Measurements from ENCODE around the gene PRDX6. TPM values are rescaled to one million over a fixed set of nuclear protein-coding genes. Genes with fewer than 3 reads are reported as not detected.

Gene PRDX6
- total RNA-seq, 1 experiment from 2014 or later, result 376 TPM

GRCh38 chr1:173484276-173484675, 7.1 kb downstream of the PRDX6 start:
- no peak overlapping the region for H2AFZ ChIP-seq
- intact Hi-C loops (cut with micrococcal nuclease; ENCODE audit: unreplicated experiment), result no loop called here
- H3K4me3 ChIP-seq, result no peak overlapping the region
- no peak for TF ChIP-seq EZH2 (IDR thresholded peaks at IDR 0.05; ENCODE audit: low read depth)
- TF ChIP-seq CTCF (conservative IDR thresholded peaks at IDR 0.05), result no peak
- peaks cover 34% of the 10 kb centered on the region for H3K79me2 ChIP-seq (ENCODE audit: low read depth)
- no peak overlapping the region for H3K4me2 ChIP-seq
- H3K4me1 ChIP-seq (replicated peaks; ENCODE audit: insufficient read depth), result peaks cover 24% of the 10 kb centered on the region
- ChIA-PET POLR2A (ENCODE audit: unreplicated experiment) (no interaction called here), CTCF (no interaction called here)
- no TSS peak for BruUV-seq (replicated peaks)
- H3K36me3 ChIP-seq (ENCODE audit: low read depth), result peaks cover 94% of the 10 kb centered on the region
- no peaks in the 10 kb centered on the region for H3K9me3 ChIP-seq (ENCODE audit: insufficient read depth, low read depth)
- H3F3A ChIP-seq (ENCODE audit: insufficient read depth, low read depth), result peaks cover 56% of the 10 kb centered on the region; the same call in 1 of the 2 replicates
- H3K9me2 ChIP-seq (ENCODE audit: insufficient read depth), result no peaks in the 10 kb centered on the region
- no peak overlapping the region for H3K27ac ChIP-seq
- H3K27me3 ChIP-seq (ENCODE audit: insufficient read depth, low read depth), result no peaks in the 10 kb centered on the region
- H4K20me1 ChIP-seq (ENCODE audit: insufficient read depth), result peaks cover 12% of the 10 kb centered on the region
- no peak for DNase-seq

- POLR2A ChIA-PET (ENCODE audit: unreplicated experiment), result no interaction called here
- peaks cover 83% of the 10 kb centered on the region for H3K36me3 ChIP-seq (ENCODE audit: low read depth)
Observed at GRCh38 chr1:173485401-173485800, 8.3 kb downstream of the PRDX6 start.

GRCh38 chr1:173488001-173488400, 10.9 kb downstream of the PRDX6 start:
- no TSS peak for BruUV-seq (replicated peaks)
- 0 out of 2 replicates have a peak, but pooled peaks cover 4% of the 10 kb centered on the region for H3K79me2 ChIP-seq (ENCODE audit: low read depth)
- DNase-seq, result no peak
- CTCF ChIA-PET, result no interaction called here
- intact Hi-C loops (cut with micrococcal nuclease; ENCODE audit: unreplicated experiment), result no loop called here
- no peaks in the 10 kb centered on the region for H3K9me2 ChIP-seq (ENCODE audit: insufficient read depth)
- H3K27me3 ChIP-seq (ENCODE audit: insufficient read depth, low read depth), result no peaks in the 10 kb centered on the region
- POLR2A ChIA-PET (ENCODE audit: unreplicated experiment), result no interaction called here
- peaks cover 57% of the 10 kb centered on the region for H3K36me3 ChIP-seq (ENCODE audit: low read depth)
- H3K9me3 ChIP-seq (ENCODE audit: insufficient read depth, low read depth), result no peaks in the 10 kb centered on the region
- H2AFZ ChIP-seq, result no peak overlapping the region
- H3K4me2 ChIP-seq, result no peak overlapping the region
- H3F3A ChIP-seq (ENCODE audit: insufficient read depth, low read depth), result peaks cover 52% of the 10 kb centered on the region
- H3K27ac ChIP-seq, result no peak overlapping the region
- TF ChIP-seq EZH2 (IDR thresholded peaks at IDR 0.05; ENCODE audit: low read depth), result no peak
- TF ChIP-seq CTCF (conservative IDR thresholded peaks at IDR 0.05), result no peak
- peaks cover 3% of the 10 kb centered on the region for H4K20me1 ChIP-seq (ENCODE audit: insufficient read depth)
- H3K4me3 ChIP-seq, result no peak overlapping the region
- H3K4me1 ChIP-seq (replicated peaks; ENCODE audit: insufficient read depth), result peaks cover 12% of the 10 kb centered on the region

More at GRCh38 chr1:173485401-173485800, 8.3 kb downstream of the PRDX6 start:
- peaks cover 23% of the 10 kb centered on the region for H3K79me2 ChIP-seq (ENCODE audit: low read depth)
- H3K27ac ChIP-seq, result no peak overlapping the region
- H3K9me3 ChIP-seq (ENCODE audit: insufficient read depth, low read depth), result no peaks in the 10 kb centered on the region
- intact Hi-C loops (cut with micrococcal nuclease; ENCODE audit: unreplicated experiment), result no loop called here
- H2AFZ ChIP-seq, result no peak overlapping the region
- TF ChIP-seq CTCF (conservative IDR thresholded peaks at IDR 0.05), result no peak
- no peak for TF ChIP-seq EZH2 (IDR thresholded peaks at IDR 0.05; ENCODE audit: low read depth)
- H3K27me3 ChIP-seq (ENCODE audit: insufficient read depth, low read depth), result no peaks in the 10 kb centered on the region
- no peak for DNase-seq
- H3K4me3 ChIP-seq, result no peak overlapping the region
- H3K9me2 ChIP-seq (ENCODE audit: insufficient read depth), result no peaks in the 10 kb centered on the region
- no TSS peak for BruUV-seq (replicated peaks)
- H3F3A ChIP-seq (ENCODE audit: insufficient read depth, low read depth), result peaks cover 64% of the 10 kb centered on the region; the same call in 1 of the 2 replicates
- no peak overlapping the region for H3K4me2 ChIP-seq
- peaks cover 3% of the 10 kb centered on the region for H4K20me1 ChIP-seq (ENCODE audit: insufficient read depth)
- CTCF ChIA-PET, result no interaction called here
- H3K4me1 ChIP-seq (replicated peaks; ENCODE audit: insufficient read depth), result peaks cover 13% of the 10 kb centered on the region

Data from PC-9 (cell line).